NOMO-1 treated with DMSO at 0.1 percent for 48 hours (cell line): ENCODE results near the gene WDR5.

Experiments
- DNase-seq: peaks from one replicate; lab custom pipeline; 2025; ENCODE audit not compliant: unreplicated experiment; lab: John Stamatoyannopoulos, UW

Gene WDR5

DNA sequence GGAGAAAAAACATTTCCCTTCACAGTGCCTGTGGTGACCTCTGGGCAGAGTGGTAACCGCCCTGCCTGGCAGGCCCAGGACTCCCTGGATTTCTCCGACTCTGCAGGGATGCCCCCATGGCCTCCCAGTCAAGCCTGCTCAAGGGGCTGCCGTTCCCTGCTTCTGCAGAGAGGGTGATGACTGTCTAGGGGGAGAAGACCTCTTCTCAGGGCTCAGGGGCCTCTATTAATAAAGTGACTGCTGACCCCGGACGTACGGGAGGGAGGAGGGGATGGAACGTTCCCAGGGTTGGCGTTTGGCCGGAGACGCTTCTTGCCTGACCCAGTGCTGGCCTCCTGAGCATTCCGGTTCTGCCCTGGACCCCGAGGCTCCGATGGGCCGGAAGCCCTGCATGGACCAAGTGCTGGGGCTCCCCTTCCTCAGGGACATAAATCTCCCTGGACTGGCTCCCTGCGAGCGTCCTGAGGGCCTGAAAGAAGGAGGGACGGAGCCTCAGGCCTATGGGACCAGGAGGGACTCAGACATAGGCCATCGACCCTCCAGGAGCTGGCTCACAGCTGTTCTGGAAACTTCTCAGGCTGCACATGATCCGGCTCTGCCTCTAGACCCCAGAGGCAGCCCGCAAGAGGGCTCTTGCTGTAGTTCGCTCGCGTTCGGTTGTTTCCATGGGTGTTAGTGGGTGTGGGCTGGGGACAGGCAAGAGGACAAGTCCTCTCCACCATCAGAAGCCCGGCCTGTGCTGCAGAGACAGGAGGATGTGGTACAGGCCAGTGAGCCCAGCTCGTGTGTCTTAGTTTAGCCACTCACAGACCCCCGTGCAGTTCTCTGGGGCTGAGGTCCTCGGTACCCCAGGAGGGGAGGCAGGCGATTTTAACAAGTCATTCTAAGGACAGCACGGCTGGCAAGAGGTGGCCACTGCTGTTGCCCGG is 36.6 kb downstream of the WDR5 start:
- DNase-seq, result no peak

DNA sequence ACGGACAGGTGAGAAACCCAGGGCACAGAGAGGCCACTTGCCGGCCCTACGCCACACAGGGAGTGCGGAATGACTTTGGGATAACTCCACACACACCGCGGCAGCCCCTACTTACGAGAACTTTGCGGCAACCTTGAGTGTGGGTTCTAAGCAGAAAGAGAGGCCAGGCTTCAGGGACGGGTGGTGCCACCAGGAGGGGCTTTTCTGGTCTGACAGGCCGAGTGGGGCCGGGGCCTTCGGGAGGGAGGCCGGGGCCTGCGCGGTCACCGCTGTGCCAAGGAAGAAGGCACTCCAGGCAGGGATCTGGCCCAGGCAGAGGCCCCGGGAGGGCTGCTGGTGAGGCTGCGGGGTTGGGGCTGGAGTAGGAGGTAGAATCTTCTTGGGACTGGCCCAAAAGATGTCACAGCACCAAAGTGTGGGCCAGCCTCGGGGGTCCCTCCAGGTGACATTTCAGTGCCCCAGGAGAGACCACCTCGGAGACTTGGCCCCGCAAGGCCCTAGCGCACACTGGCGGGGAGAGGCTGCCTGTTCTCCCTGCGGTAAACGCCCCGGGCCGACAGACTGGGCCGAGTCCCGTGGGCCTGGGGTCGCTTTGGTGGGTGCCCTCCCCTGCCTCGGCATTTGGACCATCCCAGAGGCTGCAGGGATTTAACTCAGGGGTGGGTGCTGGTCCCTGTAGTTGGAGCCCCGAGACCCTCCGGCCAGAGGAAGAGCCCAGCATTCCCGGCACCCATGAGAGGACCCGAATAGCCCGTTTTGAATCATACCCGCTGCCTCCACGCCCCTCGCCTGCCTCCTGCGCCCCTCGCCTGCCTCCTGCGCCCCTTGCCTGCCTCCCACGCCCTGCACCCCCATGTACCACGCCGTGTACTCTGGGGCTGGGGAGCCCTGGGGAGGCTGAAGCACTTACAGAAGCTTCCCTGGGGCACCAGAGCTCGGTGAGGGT is 37.5 kb downstream of the WDR5 start:
- no peak for DNase-seq

DNA sequence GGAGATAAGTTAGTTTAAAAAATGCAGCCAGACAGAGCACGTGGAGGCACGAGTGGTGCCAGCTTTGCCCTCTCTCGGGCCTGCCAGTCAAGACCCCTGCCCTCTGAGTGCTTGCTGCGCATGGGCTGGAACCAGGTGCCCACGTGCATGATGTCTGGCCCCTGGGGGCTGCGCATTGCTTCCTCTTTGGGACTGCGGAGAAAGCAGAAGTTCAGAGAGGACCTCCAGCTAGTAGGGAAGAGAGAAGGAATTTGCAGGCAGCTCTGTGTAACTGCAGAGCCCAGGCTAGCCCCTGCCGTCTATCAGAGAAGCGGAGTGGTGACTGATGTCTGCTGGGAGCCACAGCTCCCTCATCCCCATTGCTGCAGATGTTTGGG is 38.2 kb downstream of the WDR5 start:
- DNase-seq, result no peak

DNA sequence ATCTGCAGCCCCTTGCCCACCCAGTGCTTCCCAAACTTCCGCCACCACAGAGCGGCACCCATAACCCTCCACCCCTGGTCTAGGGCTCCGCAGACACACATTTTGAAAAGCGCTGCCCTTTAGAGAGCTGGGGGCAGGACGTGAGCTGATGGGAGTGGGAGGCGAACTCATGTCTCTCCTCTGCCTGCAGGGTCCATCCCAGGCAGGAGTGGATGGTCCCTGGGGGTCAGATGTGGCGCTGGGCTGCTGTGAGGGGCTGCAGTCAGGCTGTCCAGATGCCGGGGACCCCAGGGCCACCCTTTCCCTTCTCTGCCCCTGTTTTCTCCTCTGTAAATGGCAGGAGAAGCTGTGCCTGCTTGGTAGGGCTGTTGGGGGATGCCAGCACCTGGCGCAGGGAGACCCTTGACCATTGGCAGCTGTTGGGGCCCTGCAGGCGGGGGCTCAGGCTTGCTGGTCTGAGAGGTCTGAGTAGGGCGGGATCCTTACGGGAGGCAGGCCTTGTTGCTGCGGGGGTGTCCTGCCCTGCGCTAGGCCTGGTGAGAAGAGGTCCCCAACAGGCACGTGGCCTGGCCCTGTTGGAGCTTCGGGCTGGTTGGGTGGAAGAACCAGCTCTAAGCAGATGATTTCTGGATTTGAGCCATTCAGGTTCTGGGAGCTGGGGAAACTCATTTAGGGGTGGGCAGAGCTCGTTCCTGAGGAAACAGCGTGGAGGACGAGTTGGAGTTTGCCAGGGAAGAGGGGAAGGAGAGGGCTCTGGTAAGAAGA is 38.8 kb downstream of the WDR5 start:
- DNase-seq, result no peak

DNA sequence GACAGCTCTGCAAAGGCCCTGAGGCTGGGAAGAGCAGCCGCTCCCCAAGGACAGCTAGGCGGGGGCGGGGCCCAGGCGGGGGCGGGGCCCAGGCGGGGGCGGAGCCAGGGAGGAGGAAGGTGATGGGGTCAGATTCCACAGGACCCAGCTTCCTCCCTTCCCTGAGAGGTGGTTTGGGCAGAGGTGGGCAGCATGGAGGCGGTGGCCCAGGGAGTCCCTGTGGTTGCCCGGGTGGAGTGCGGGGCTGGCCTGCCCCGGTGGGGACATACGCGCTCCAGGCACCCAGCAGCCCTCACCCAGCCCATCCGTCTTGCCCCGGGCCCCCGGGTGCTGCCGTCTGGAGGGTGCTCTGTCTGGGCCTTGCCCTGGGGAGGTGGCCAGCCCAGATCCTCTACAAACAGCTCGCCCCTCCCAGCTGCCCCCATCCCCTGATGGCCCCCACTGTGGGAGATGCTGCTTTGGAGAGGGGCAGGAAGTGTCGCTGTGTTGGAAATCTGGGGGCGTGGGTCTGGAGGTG is 39.5 kb downstream of the WDR5 start:
- no peak for DNase-seq

DNA sequence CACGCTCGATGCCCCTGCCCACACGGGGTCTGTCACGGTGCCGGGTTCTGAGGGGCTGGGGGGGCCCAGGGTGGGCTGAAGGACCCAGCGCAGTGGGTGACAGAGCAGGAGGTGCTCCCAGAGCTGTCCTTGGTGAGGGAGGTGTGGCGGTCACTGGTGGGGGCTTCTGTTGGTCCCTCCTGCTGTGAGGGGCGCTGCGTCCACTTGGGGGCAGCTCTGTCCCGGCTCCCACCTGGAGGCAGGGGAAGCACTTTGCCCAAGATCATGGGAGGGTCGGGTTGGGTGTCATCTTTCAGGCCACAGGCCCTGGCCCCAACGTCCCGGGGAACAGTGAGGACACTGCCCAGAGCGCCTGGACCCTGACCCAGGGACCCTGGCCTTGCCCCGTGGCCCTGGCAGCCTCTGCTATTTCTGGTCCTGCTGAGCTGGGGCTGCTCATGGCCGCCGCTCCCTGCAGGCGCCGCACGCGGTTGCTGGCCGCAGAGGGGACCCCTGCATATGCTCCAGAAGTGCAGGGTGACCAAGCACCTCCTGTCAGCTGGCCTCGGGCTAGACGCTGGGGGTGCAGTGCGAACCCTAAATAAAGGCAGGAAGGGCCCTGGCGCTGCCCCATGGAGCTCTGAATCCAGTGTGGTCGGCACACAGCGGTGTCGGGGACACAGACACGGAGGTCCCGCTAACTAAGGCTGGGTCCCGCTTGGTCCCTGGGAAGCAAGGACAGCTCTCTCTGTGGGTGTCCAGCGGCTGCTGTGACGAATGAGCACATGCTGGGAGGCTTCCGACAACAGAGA is 40.1 kb downstream of the WDR5 start:
- DNase-seq, result no peak

DNA sequence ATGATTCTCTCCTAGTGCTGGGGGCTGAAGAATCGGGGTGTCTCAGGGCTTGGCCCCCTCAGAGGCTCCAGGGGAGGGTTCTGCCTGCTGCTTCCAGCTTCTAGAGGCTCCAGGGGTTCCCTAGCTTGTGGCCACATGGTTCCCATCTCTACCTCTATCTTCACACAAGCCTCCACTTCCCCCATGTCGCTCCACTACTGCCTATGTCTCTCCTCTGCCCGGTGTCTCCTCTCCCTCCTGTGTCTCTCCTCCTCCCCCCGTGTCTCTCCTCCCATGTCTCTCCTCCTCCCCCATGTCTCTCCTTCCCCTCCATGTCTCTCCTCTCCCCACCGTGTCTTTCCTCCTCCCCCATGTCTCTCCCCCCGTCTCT is 40.7 kb downstream of the WDR5 start:
- no peak for DNase-seq

DNA sequence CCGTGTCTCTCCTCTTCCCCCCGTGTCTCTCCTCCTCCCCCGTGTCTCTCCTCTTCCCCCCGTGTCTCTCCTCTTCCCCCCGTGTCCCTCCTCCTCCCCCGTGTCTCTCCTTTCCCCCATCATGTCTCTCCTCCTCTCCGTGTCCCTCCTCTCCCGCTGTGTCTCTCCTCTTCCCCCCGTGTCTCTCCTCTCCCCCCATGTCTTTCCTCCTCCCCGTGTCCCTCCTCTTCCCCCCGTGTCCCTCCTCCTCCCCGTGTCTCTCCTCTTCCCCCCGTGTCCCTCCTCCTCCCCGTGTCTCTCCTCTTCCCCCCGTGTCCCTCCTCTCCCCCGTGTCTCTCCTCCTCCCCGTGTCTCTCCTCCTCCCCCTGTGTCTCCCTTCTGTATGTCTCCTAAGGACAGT is 41.3 kb downstream of the WDR5 start:
- no peak for DNase-seq

DNA sequence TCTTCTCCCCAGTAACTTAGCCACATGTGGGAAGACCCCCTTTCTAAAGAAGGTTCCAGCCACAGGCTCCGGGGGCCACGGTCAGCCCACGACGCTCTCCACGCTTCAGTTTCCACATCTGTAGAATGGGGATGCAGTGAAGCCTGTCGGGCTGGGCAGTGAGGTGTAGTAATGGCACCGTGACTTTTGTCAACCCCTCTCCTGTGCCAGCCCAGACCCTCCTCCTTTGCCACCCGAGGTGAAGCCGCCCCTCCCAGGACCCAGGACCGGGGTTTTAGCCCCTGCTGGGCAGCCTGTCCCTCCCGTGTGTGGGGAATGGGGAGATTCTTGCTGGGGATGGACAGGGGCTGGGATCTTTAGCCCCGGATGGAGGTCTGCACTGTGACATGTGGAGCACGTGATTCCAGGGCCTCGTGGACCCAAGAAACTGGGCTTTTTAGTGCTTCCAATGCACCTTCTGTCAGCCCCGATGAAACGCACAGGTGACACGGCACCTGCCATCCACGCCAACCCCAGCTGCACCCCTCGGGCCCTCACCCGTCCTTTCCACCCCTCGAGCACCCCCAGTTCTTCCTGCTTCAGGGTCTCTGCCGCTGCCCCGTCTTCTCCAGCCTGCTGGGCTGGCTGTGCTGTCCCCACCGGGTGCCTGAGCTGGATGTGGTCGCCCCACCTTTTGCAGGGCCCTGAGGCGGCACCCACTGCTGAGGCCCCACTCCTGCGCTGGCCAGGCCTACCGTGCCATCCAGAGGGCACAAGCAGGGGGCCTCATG is 41.9 kb downstream of the WDR5 start:
- no peak for DNase-seq

DNA sequence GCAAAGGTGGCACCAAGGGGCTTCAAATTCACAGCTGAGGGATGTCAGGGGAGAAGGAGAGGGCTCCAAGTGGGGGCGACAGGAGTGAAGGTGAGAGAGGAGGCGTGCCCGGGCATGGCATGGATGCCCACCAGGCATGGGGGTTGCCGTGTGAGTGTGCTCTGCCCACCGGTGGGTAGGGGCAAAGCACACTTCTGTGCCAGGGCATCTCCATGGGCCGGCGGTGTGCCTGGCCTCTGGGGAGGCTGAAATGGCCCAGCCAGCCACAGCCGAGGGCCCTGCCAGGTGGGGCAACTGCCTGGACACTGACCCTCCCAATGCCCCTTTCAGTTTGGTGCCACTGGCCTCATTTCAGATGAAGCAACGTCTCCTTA is 42.5 kb downstream of the WDR5 start:
- no peak for DNase-seq

DNA sequence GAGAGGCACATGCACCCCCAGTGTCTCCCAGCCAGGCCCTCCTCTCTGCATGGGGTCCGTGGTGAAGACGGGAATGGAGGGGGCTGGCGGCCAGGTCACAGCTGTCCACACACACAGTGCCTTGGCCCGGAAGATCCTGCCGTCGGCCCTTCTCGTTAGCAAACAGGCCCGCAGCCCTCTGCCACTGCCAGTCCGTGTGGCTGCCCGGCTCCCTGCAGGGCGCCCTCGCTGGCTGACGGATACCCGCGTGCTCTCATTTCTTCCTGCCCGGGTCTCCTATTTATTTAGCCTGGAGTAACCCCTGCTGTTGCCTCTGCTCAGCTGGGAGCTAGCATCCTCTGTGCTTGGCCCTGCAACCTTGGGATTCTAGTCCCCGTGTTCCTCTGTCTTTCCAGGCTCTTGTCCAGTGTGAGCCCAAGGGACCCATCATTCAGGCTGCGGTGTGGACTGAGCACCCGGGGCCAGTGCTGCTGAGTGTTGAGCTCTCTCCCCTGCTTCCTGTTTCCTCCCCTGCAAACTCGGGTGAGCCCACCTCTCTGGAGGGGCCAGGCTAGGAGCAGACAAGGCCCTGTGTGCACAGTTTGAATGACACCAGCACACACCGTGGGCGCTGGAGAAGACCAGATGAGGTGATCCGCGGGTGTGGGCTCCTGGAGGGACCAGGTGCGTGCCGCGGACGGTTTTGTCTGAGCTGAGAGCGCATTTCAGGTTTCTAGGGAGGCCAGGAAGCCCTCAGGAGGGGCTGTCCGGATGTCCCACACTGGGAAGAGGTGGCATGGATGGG is 43.1 kb downstream of the WDR5 start:
- no peak for DNase-seq

DNA sequence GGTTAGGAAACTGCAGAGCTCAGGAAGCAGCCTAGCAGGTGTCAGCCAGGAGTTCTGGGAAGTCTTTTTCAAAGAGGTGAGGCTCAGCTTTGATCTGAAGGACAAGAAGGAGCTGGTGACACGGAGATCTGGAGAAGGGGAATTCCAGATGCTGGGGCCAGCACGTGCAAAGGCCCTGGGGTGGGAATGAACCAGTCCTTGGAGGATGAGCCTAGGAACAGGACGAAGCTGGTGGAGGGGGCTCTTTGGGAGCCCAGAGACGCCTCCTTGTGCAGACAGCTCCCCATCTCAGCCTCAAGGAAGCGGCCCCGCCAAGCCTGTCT is 43.7 kb downstream of the WDR5 start:
- no peak for DNase-seq

DNA sequence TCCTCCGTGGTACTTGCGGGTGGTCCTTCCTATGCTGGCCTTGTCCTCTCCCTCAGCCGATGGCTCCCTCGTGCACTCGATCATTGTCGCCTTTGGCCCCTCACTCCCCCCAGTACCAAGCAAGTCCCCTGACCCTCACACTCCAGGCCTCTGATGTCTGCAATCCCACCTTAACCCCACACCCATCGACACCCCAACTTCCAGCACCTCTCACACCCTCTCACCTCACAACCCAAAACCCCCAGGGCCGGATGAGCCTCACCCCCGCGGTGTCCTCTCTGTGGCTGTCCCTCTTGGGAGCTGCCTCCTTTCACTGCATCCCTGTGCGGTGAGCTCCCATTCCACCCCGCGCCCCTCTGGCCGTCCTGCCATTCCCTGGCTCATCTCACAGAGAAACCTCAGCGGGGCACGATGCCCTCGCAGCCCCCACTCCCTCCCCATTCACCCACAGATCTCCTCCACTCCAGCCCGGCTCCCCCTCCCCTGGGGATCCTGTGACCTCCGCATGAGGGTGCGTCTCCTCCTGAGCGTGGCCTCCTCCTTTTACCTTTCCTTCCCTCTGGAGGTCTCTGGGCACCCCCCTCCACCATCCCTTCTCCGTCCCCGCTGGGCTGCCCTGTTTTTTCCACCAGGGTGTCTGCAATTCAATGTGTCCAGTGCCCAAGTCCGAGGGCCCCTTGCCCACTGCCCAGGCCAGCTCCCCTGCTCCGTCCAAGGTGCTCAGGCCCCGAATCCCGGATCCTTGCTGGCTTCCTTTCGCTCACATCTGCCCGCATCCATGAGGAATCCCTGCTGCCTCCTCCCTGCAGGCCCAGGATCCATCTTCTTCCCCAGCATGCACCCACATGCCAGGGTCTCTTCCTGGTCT is 44.3 kb downstream of the WDR5 start:
- DNase-seq, result no peak

DNA sequence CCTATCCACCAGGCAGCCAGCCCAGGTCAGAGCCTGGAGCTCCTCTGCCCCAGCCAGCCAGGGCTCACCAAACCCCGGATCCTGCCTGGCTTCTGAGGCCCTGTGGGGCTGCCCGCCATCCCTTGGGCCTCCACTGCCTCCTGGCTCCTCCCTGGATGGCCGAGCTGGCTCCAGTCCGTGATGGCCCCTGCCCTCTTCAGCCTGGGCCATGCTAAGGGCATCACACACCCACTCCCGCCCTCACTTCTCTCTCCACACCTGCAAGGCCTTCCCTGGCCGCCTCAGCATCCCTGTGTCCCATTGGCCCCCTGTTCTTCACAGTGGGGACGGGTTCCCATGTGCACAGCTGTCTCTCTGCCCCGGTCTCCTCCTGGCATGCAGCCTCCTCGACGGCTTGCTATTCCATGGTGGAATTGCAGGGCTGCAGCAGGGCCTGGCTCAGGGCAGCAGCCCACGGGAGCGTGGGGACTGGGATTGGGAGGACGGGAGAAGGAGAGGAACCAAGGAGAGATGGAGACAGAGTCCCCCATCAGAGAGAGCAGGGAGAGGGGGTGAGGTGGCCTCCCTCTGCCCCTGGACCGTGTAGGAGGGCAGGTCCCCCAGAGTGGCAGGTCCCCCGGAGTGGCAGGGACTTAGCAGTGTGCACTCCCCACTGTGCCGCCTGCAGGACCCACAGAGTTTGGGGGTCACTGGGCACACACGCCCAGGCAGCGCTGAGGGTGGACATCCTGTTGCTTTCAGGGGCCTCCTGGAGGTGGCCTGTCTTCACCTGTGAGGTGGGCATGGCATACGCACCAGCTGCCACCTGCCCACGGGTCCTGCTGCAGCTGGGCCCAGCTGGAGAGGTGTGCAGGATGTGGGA is 45.1 kb downstream of the WDR5 start:
- no peak for DNase-seq

DNA sequence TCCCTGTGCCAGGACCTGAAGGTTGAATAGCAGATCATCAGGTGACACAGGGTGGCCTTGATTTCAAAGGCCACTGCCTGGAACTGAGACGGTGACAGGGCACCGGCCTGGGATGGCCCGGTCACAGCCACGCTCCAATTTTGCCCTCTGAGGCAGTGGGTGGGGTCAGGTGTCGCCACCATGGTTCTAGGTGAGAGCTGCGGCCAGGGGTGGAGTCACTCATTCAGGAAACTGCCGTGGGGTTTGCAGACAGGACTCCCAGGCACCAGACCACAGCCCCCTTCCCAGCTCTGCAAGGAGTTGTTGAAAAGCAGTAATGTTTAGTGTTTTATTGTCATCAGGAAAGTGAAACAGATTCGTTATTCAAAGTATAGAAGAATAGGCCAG is 45.8 kb downstream of the WDR5 start:
- DNase-seq, result no peak

DNA sequence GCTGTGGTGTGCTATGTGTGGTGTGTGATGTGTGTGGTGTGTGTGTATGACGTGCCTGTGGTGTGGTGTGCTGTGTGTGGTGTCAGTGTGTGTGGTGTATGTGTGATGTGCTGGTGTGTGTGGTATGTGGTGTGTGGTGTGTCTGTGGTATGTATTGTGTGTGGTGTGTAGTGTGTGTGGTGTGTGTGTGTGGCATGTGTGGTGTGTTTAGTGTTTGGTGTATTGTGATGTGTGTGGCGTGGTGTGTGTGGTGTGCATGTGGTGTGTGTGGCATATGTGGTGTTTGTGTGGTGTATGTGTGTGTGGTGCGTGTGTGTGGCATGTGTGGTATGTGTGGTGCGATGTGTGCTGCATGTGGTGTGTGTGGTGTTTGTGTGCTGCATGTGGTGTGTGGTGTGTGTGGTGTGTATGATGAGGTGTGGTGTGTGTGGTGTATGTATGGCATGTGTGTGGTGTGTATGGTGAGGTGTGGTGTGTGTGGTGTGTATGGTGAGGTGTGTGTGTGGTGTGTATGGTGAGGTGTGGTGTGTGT is 46.7 kb downstream of the WDR5 start:
- DNase-seq, result no peak

DNA sequence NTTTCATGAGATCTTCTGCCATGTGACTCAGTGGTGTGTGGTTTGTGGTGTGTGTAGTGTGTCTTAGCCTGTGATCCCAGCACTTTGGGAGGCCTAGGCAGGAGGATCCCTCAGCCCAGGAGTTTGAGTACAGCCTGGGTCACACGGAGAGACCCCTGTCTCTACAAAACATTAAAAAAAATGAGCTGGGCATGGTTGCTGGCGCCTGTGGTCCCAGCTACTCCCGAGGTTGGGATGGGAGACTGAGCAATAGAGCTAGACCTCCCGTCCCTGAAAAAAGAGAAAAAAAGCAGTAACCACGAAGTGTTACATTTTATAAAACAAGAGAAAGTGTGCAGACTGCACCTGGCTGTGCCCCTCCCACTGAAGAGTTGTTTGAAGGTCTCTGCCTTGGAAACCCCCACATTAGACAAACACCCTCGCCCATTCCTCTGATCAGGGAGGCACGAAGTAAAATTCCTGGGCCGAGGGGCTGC is 49.7 kb downstream of the WDR5 start:
- DNase-seq, result no peak
